HCT116 (cell line): ENCODE results near the gene LRRC3. TPM values are rescaled to one million over a fixed set of nuclear protein-coding genes. Genes with fewer than 3 reads are reported as not detected.
A peak's percentile ranks its signal among the peaks of the same experiment; 100 is the strongest.

Experiments
- ATAC-seq: fragments of 200-7000 bp; cut with Tn5 transposase; 2 replicates; pipeline ENCODE4 v1.9.1; 2020; ENCODE audit warnings: mild to moderate bottlenecking, moderate library complexity
- BruUV-seq: library from RNA; stranded (reverse); fragments of 400-500 nt; replicated peaks from 2 replicates; lab custom pipeline; 2021; lab: Mats Ljungman, UMichigan
- CTCF ChIA-PET: fragments of 300-600 bp; sonication (Branson Sonifier 250); formaldehyde crosslinking; loops from one replicate; lab custom pipeline; 2021; ENCODE audit warnings: antibody characterized with exemption; lab: Charles Lee
- POLR2A ChIA-PET: fragments of 300-600, 350-600 bp; sonication (Branson Sonifier 250); formaldehyde crosslinking; loops from one replicate; lab custom pipeline; 2021; ENCODE audit warnings: antibody characterized with exemption; lab: Charles Lee
- RAD21 ChIA-PET, 2 experiments: fragments of 300-600 bp; sonication (Branson Sonifier 250); formaldehyde crosslinking; loops; one replicate each; lab custom pipeline; 2023; ENCODE audit warnings: low total read pairs in 2 of 2; ENCODE audit not compliant: uncharacterized antibody in 2 of 2, unreplicated experiment in 2 of 2, low non-redundant PET in 1 of 2; lab: Charles Lee
- DNase-seq: peaks from one replicate; pipeline ENCODE4 v3.0.0-alpha.2; 2010; ENCODE audit warnings: low read depth, low spot score
- H2AFZ ChIP-seq: fragments of 200-600 bp; shearing (Covaris generic), sonication (generic); 2 replicates; pipeline ENCODE4 v1.6.1; 2017; ENCODE audit warnings: low read depth, mixed run types, mixed read lengths, antibody characterized with exemption, low read length; ENCODE audit not compliant: poor library complexity, severe bottlenecking
- H3K27ac ChIP-seq: 2 replicates; pipeline ENCODE4 v1.5.1; 2012; ENCODE audit warnings: low read depth, low read length
- H3K27me3 ChIP-seq: fragments of 200-600 bp; sonication (generic); 2 replicates; pipeline ENCODE4 v1.6.1; 2016; ENCODE audit warnings: mixed run types, low read length, mixed read lengths; ENCODE audit not compliant: insufficient read depth
- H3K36me3 ChIP-seq, 2 experiments: fragments of 200-500 bp in 1 of 2; fragments of 200-600 bp in 1 of 2; sonication (Bioruptor generic) in 1 of 2; sonication (generic) in 1 of 2; 2 replicates each; pipeline versions ENCODE4 v1.5.1 to v1.6.1; 2014 to 2016; ENCODE audit warnings: low read length in 2 of 2, inconsistent platforms in 1 of 2, mixed read lengths in 1 of 2, mixed run types in 1 of 2; ENCODE audit not compliant: insufficient read depth in 2 of 2, control insufficient read depth in 1 of 2
- H3K4me1 ChIP-seq, 2 experiments: fragments of 200-600 bp in 1 of 2; sonication (generic) in 1 of 2; 2 replicates each; pipeline versions ENCODE4 v1.5.1 to v1.6.1; 2012 to 2017; ENCODE audit warnings: low read length in 2 of 2, inconsistent platforms in 1 of 2, mild to moderate bottlenecking in 1 of 2, mixed read lengths in 1 of 2, mixed run types in 1 of 2, moderate library complexity in 1 of 2; ENCODE audit not compliant: insufficient read depth in 2 of 2, control insufficient read depth in 1 of 2
- H3K4me2 ChIP-seq: fragments of 200-600 bp; sonication (generic); 2 replicates; pipeline ENCODE4 v1.6.1; 2017; ENCODE audit warnings: mixed run types, low read length, mixed read lengths
- H3K4me3 ChIP-seq, 2 experiments: fragments of 200-600 bp in 1 of 2; sonication (generic) in 1 of 2; replicated peaks in 1 of 2; 2 replicates each; pipeline ENCODE4 v1.5.1; 2011 to 2016; ENCODE audit warnings: low read length in 2 of 2, control low read depth in 1 of 2, low read depth in 1 of 2, mild to moderate bottlenecking in 1 of 2, mixed read lengths in 1 of 2, mixed run types in 1 of 2
- H3K79me2 ChIP-seq: fragments of 200-600 bp; sonication (generic); 2 replicates; pipeline ENCODE4 v1.6.1; 2017; ENCODE audit warnings: mild to moderate bottlenecking, mixed run types, low read length, moderate library complexity, mixed read lengths; ENCODE audit not compliant: insufficient read depth
- H3K9ac ChIP-seq: fragments of 200-600 bp; sonication (generic); 2 replicates; pipeline ENCODE4 v1.6.1; 2016; ENCODE audit warnings: low read length, mixed read lengths
- H3K9me2 ChIP-seq: fragments of 200-600 bp; sonication (generic), shearing (Covaris generic); 2 replicates; pipeline ENCODE4 v1.6.1; 2017; ENCODE audit warnings: mixed run types, mild to moderate bottlenecking, moderate library complexity; ENCODE audit not compliant: insufficient read depth
- H3K9me3 ChIP-seq, 2 experiments: fragments of 200-500 bp in 1 of 2; fragments of 200-600 bp in 1 of 2; sonication (Bioruptor generic) in 1 of 2; sonication (generic) in 1 of 2; 2 replicates each; pipeline ENCODE4 v1.6.1; 2014 to 2017; ENCODE audit warnings: low read length in 2 of 2, mixed read lengths in 2 of 2, inconsistent platforms in 1 of 2, low read depth in 1 of 2, mild to moderate bottlenecking in 1 of 2, mixed run types in 1 of 2, moderate library complexity in 1 of 2; ENCODE audit not compliant: control insufficient read depth in 1 of 2, insufficient read depth in 1 of 2
- H4K20me1 ChIP-seq: fragments of 200-600 bp; sonication (generic), shearing (Covaris generic); 2 replicates; pipeline ENCODE4 v1.6.1; 2017; ENCODE audit warnings: mixed run types, mild to moderate bottlenecking, moderate library complexity; ENCODE audit not compliant: insufficient read depth
- CBX3 ChIP-seq: IDR thresholded peaks from 2 replicates; pipeline ENCODE4 v1.6.1; 2012; ENCODE audit warnings: low read depth
- EGR1 ChIP-seq: IDR thresholded peaks from 2 replicates; pipeline ENCODE4 v1.6.1; 2012; ENCODE audit warnings: low read depth
- EZH2 ChIP-seq: fragments of 200-600 bp; sonication (generic); IDR thresholded peaks from 2 replicates; pipeline ENCODE4 v1.6.1; 2017; ENCODE audit warnings: antibody characterized with exemption, mixed run types
- JUND ChIP-seq: IDR thresholded peaks from 2 replicates; pipeline ENCODE4 v1.6.1; 2012
- RAD21 ChIP-seq: IDR thresholded peaks from 2 replicates; pipeline ENCODE4 v1.6.1; 2012; ENCODE audit warnings: low read depth, mild to moderate bottlenecking
- SIN3A ChIP-seq: IDR thresholded peaks from 2 replicates; pipeline ENCODE4 v1.6.1; 2012; ENCODE audit warnings: low read depth
- SRF ChIP-seq: IDR thresholded peaks from 2 replicates; pipeline ENCODE4 v1.6.1; 2012; ENCODE audit warnings: low read depth
- YY1 ChIP-seq: IDR thresholded peaks from 2 replicates; pipeline ENCODE4 v1.6.1; 2011; ENCODE audit warnings: low read length, low read depth, moderate library complexity, mild to moderate bottlenecking; ENCODE audit not compliant: insufficient replicate concordance; ENCODE audit errors: extremely low read depth
- intact Hi-C: fragments of 100-400 bp; cut with micrococcal nuclease; formaldehyde crosslinking; loops from 2 replicates; pipeline ENCODE4 v1.10.0; 2022
- total RNA-seq: library from RNA; stranded (reverse); gene quantifications from one replicate; pipeline ENCODE4 v1.2.1, GENCODE V29; 2021; ENCODE audit not compliant: unreplicated experiment
- TF ChIP-seq, protein P1 (sequence below): IDR thresholded peaks from 2 replicates; pipeline ENCODE4 v1.6.1; 2012; ENCODE audit warnings: low read depth
- TF ChIP-seq, protein P2 (sequence below): IDR thresholded peaks from 2 replicates; pipeline ENCODE4 v1.6.1; 2012
- TF ChIP-seq, protein P3 (sequence below), 3 experiments: fragments of 200-600 bp in 1 of 3; sonication (generic) in 1 of 3; IDR thresholded peaks in 2 of 3; conservative IDR thresholded peaks in 1 of 3; 2 replicates each; pipeline ENCODE4 v1.5.1; 2012 to 2017; ENCODE audit warnings: low read depth in 2 of 3, low read length in 2 of 3, antibody characterized with exemption in 1 of 3, borderline replicate concordance in 1 of 3, control low read depth in 1 of 3, mild to moderate bottlenecking in 1 of 3, mixed read lengths in 1 of 3, mixed run types in 1 of 3, moderate library complexity in 1 of 3; ENCODE audit not compliant: insufficient read depth in 1 of 3

LRRC3 gene
- total RNA-seq, 1 experiment from 2014 or later = 7.5 TPM

DNA sequence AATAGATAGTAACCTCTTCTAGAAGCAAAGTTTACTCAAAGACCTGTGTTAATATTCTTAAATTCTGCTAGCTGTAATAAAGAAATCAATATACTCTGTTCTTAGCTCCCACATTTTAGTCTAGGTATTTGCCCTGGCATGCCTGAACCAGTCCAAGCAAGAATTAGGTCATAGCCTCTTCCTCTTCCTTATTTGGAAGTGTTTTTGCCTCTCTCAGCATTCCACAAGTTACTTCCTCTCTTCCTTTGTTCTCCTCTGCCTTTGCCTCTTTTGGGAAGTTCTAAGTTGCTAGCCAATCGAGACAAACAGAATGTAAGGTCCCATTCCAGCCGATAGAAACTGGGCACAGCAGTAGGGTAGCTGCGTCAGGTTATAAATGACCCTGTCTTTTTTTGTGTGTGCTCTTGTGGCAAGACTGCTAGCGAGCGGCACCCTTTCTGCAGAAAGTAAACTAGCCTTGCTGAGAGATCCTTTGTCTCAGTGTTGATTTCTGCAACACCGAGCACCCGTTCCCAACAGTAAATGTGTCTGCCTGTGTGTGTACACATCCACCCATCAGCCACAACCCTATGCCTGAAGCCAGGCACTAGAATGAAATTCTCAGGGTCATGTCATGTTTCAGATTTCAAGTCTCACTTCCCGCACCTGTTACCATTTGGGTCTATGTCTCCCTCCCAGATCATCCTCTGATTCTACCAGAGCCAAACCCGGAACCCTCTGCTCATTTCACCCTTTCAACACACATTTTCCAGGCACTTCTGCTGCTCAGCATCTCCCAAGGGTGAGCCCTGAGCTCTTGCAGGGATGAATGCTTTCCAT is 37.5 kb downstream of the LRRC3 start:
- Histone ChIP-seq H3K27me3 (peaks cover 17% of the 10 kb centered on the region; the same call in 1 of the 2 replicates), H3K4me3 (no peak overlapping the region), H3K27ac (no peak overlapping the region), H3K36me3 (no peaks in the 10 kb centered on the region), H3K4me1 (no peaks in the 10 kb centered on the region), H3K4me2 (no peak overlapping the region), H2AFZ (no peak overlapping the region), H3K79me2 (no peaks in the 10 kb centered on the region), H3K9me3 (peaks cover 11 to 13% of the 10 kb centered on the region in 2 experiments; a peak in 2 of 4 replicates), H3K9ac (no peak overlapping the region), H4K20me1 (no peaks in the 10 kb centered on the region), H3K9me2 (no peaks in the 10 kb centered on the region)
- no peak for DNase-seq
- CTCF ChIA-PET = no interaction called here
- no TSS peak for BruUV-seq
- TF ChIP-seq CBX3 = peak; percentile 60; the same call in 1 of the 2 replicates
- no peak for TF ChIP-seq EZH2
- intact Hi-C loops = no loop called here
- RAD21 ChIA-PET = no interaction called here
- ATAC-seq = no peak
- POLR2A ChIA-PET = no interaction called here

DNA sequence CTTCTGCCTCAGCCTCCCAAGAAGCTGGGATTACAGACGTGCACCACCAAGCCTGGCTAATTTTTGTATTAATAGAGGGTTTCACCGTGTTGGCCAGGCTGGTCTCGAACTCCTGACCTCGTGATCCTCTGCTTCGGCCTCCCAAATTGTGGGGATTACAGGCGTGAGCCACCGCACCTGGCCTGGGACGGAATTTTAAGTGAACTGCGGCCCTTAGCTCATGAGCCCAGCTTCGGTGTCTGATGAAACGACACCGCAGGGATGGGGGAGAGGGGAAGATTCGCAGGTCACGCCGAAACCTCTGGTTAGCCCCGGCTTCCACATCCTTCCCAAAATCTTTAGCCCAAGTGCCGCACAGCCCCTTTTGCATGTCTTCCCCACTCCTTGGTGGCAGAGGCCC is 39.1 kb downstream of the LRRC3 start:
- CTCF ChIA-PET = no interaction called here
- H4K20me1 ChIP-seq = no peaks in the 10 kb centered on the region
- H3K36me3 ChIP-seq = no peaks in the 10 kb centered on the region
- BruUV-seq = no TSS peak
- no peaks in the 10 kb centered on the region for H3K4me1 ChIP-seq
- H3K9me3 ChIP-seq = peaks cover 11 to 13% of the 10 kb centered on the region in 2 experiments; a peak in 2 of 4 replicates
- peaks cover 19% of the 10 kb centered on the region; the same call in 1 of the 2 replicates for H3K27me3 ChIP-seq
- TF ChIP-seq, protein P1, sequence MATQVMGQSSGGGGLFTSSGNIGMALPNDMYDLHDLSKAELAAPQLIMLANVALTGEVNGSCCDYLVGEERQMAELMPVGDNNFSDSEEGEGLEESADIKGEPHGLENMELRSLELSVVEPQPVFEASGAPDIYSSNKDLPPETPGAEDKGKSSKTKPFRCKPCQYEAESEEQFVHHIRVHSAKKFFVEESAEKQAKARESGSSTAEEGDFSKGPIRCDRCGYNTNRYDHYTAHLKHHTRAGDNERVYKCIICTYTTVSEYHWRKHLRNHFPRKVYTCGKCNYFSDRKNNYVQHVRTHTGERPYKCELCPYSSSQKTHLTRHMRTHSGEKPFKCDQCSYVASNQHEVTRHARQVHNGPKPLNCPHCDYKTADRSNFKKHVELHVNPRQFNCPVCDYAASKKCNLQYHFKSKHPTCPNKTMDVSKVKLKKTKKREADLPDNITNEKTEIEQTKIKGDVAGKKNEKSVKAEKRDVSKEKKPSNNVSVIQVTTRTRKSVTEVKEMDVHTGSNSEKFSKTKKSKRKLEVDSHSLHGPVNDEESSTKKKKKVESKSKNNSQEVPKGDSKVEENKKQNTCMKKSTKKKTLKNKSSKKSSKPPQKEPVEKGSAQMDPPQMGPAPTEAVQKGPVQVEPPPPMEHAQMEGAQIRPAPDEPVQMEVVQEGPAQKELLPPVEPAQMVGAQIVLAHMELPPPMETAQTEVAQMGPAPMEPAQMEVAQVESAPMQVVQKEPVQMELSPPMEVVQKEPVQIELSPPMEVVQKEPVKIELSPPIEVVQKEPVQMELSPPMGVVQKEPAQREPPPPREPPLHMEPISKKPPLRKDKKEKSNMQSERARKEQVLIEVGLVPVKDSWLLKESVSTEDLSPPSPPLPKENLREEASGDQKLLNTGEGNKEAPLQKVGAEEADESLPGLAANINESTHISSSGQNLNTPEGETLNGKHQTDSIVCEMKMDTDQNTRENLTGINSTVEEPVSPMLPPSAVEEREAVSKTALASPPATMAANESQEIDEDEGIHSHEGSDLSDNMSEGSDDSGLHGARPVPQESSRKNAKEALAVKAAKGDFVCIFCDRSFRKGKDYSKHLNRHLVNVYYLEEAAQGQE = no peak
- TF ChIP-seq YY1 (no peak), EGR1 (no peak), SRF (no peak), SIN3A (no peak), JUND (no peak), RAD21 (no peak)
- TF ChIP-seq, protein P2, sequence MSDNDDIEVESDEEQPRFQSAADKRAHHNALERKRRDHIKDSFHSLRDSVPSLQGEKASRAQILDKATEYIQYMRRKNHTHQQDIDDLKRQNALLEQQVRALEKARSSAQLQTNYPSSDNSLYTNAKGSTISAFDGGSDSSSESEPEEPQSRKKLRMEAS = no peak
- TF ChIP-seq, protein P3, sequence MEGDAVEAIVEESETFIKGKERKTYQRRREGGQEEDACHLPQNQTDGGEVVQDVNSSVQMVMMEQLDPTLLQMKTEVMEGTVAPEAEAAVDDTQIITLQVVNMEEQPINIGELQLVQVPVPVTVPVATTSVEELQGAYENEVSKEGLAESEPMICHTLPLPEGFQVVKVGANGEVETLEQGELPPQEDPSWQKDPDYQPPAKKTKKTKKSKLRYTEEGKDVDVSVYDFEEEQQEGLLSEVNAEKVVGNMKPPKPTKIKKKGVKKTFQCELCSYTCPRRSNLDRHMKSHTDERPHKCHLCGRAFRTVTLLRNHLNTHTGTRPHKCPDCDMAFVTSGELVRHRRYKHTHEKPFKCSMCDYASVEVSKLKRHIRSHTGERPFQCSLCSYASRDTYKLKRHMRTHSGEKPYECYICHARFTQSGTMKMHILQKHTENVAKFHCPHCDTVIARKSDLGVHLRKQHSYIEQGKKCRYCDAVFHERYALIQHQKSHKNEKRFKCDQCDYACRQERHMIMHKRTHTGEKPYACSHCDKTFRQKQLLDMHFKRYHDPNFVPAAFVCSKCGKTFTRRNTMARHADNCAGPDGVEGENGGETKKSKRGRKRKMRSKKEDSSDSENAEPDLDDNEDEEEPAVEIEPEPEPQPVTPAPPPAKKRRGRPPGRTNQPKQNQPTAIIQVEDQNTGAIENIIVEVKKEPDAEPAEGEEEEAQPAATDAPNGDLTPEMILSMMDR (IDR thresholded peaks at IDR 0.05 in 2 of 3, conservative IDR thresholded peaks at IDR 0.05 in 1 of 3; ENCODE audit: borderline replicate concordance in 1 of 3, insufficient read depth in 1 of 3, low read depth in 2 of 3, low read length in 2 of 3) = no peak
- POLR2A ChIA-PET = no interaction called here
- H3K27ac ChIP-seq = no peak overlapping the region
- no peak overlapping the region for H3K4me2 ChIP-seq
- no peak overlapping the region for H2AFZ ChIP-seq
- ATAC-seq (no peak), DNase-seq (no peak)
- RAD21 ChIA-PET = no interaction called here
- intact Hi-C loops = no loop called here
- no peaks in the 10 kb centered on the region for H3K9me2 ChIP-seq
- no peak overlapping the region for H3K4me3 ChIP-seq
- H3K9ac ChIP-seq = no peak overlapping the region
- no peaks in the 10 kb centered on the region for H3K79me2 ChIP-seq
